ENCODE measurements around the gene KCNIP1. TPM values are rescaled to one million over a fixed set of nuclear protein-coding genes. Genes with fewer than 3 reads are reported as not detected.
"Not testable (repeated sequence)": the region's sequence is repeated elsewhere in the genome, so short reads cannot be mapped to it uniquely, and the experiment has no call there.

KCNIP1 gene
- polyA plus RNA-seq, 2 donors, result 0.04 TPM; not detected in 1

GRCh38 chr5:170538696-170539586 lies 35.1 kb downstream of the KCNIP1 start:
- WGBS, 2 donors, result 77% methylated on average over 6 of the region's 6 CpGs
- Histone ChIP-seq H3K4me1 (ENCODE audit: control insufficient read depth in 2 of 2, insufficient read depth in 2 of 2, low read length in 1 of 2) (no peaks in the 10 kb centered on the region), H3K27ac (ENCODE audit: low read depth in 2 of 2, low read length in 1 of 2) (no peak overlapping the region)

DNA sequence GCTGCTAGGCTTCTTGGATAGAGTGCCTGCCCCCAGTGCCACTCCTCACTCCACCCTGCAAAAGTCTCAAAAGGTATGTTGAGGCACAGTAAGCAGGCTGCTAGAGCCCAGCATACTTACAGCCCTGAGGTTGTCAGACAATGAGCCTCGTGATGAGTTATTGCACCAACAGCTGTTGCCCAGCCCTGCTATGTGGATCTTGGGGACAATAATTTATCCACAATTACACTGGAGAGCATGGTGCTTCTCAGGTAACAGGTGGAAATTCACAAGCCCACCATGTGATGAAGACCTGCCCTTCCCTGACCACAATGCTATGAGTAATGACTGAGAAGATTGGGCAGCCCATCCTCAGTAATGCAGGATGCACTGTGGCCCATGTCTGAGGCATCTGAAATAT lies 36.5 kb downstream of the KCNIP1 start:
- Histone ChIP-seq H3K27ac (ENCODE audit: low read depth in 2 of 2, low read length in 1 of 2) (no peak overlapping the region), H3K36me3 (ENCODE audit: control insufficient read depth in 2 of 2, insufficient read depth in 2 of 2, low read length in 1 of 2) (no peaks in the 10 kb centered on the region), H3K9me3 (ENCODE audit: control insufficient read depth in 2 of 2, insufficient read depth in 1 of 2, low read depth in 1 of 2, low read length in 1 of 2) (no peaks in the 10 kb centered on the region), H3K4me3 (ENCODE audit: low read depth in 1 of 2, low read length in 2 of 2) (no peak overlapping the region), H3K4me1 (ENCODE audit: control insufficient read depth in 2 of 2, insufficient read depth in 2 of 2, low read length in 1 of 2) (no peaks in the 10 kb centered on the region), H3K27me3 (ENCODE audit: control insufficient read depth in 1 of 2, insufficient read depth in 2 of 2, low read length in 2 of 2) (no peaks in the 10 kb centered on the region)
- WGBS, 2 donors, result 70 to 91% methylated on average over 1 of the region's 1 CpG

More at GRCh38 chr5:170538696-170539586, 35.1 kb downstream of the KCNIP1 start:
- H3K4me3 ChIP-seq (ENCODE audit: low read depth in 1 of 2, low read length in 2 of 2), result no peak overlapping the region
- H3K9me3 ChIP-seq (ENCODE audit: control insufficient read depth in 2 of 2, insufficient read depth in 1 of 2, low read depth in 1 of 2, low read length in 1 of 2), result no peaks in the 10 kb centered on the region
- H3K36me3 ChIP-seq (ENCODE audit: control insufficient read depth in 2 of 2, insufficient read depth in 2 of 2, low read length in 1 of 2), result no peaks in the 10 kb centered on the region
- H3K27me3 ChIP-seq (ENCODE audit: control insufficient read depth in 1 of 2, insufficient read depth in 2 of 2, low read length in 2 of 2), result no peaks in the 10 kb centered on the region

GRCh38 chr5:170541146-170541769 lies 37.4 kb downstream of the KCNIP1 start:
- Histone ChIP-seq H3K4me1 (ENCODE audit: control insufficient read depth in 2 of 2, insufficient read depth in 2 of 2, low read length in 1 of 2) (no peaks in the 10 kb centered on the region), H3K4me3 (ENCODE audit: low read depth in 1 of 2, low read length in 2 of 2) (no peak overlapping the region), H3K9me3 (ENCODE audit: control insufficient read depth in 2 of 2, insufficient read depth in 1 of 2, low read depth in 1 of 2, low read length in 1 of 2) (no peaks in the 10 kb centered on the region), H3K36me3 (ENCODE audit: control insufficient read depth in 2 of 2, insufficient read depth in 2 of 2, low read length in 1 of 2) (no peaks in the 10 kb centered on the region), H3K27me3 (ENCODE audit: control insufficient read depth in 1 of 2, insufficient read depth in 2 of 2, low read length in 2 of 2) (no peaks in the 10 kb centered on the region), H3K27ac (ENCODE audit: low read depth in 2 of 2, low read length in 1 of 2) (no peak overlapping the region)
- 89 to 90% methylated on average over 1 of the region's 1 CpG for WGBS, 2 donors

GRCh38 chr5:170542691-170543293 lies 39.0 kb downstream of the KCNIP1 start:
- H3K27ac ChIP-seq (ENCODE audit: low read depth in 2 of 2, low read length in 1 of 2), result no peak overlapping the region
- H3K4me1 ChIP-seq (ENCODE audit: control insufficient read depth in 2 of 2, insufficient read depth in 2 of 2, low read length in 1 of 2), result no peaks in the 10 kb centered on the region
- 78 to 83% methylated on average over 8 of the region's 8 CpGs for WGBS, 2 donors
- H3K36me3 ChIP-seq (ENCODE audit: control insufficient read depth in 2 of 2, insufficient read depth in 2 of 2, low read length in 1 of 2), result no peaks in the 10 kb centered on the region
- no peaks in the 10 kb centered on the region for H3K9me3 ChIP-seq (ENCODE audit: control insufficient read depth in 2 of 2, insufficient read depth in 1 of 2, low read depth in 1 of 2, low read length in 1 of 2)
- H3K4me3 ChIP-seq (ENCODE audit: low read depth in 1 of 2, low read length in 2 of 2), result no peak overlapping the region
- H3K27me3 ChIP-seq (ENCODE audit: control insufficient read depth in 1 of 2, insufficient read depth in 2 of 2, low read length in 2 of 2), result no peaks in the 10 kb centered on the region

DNA sequence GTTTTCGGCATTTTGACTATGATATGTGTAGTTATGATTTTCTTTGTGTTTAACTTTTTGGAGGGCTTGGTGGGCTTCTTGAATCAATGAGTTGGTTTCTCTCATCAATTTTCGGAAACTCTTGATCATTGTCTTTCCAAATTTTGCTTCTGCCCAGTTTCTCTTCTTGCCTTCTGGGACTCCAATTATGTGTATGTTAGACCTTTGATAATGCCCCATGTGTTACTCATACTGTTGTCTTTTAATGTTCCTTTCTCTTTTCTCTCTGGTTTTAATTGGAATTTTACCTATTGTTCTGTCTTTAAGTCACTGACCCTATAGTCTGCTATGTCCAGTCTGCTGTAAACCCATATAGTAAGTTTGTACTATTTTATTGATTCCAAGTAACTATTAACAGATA lies 41.5 kb downstream of the KCNIP1 start:
- no peak overlapping the region for H3K27ac ChIP-seq (ENCODE audit: low read depth in 2 of 2, low read length in 1 of 2)
- H3K9me3 ChIP-seq (ENCODE audit: control insufficient read depth in 2 of 2, insufficient read depth in 1 of 2, low read depth in 1 of 2, low read length in 1 of 2), result no peaks in the 10 kb centered on the region
- H3K27me3 ChIP-seq (ENCODE audit: control insufficient read depth in 1 of 2, insufficient read depth in 2 of 2, low read length in 2 of 2), result no peaks in the 10 kb centered on the region
- H3K4me3 ChIP-seq (ENCODE audit: low read depth in 1 of 2, low read length in 2 of 2), result no peak overlapping the region
- 93 to 95% methylated on average over 2 of the region's 2 CpGs for WGBS, 2 donors
- H3K4me1 ChIP-seq (ENCODE audit: control insufficient read depth in 2 of 2, insufficient read depth in 2 of 2, low read length in 1 of 2), result no peaks in the 10 kb centered on the region
- no peaks in the 10 kb centered on the region for H3K36me3 ChIP-seq (ENCODE audit: control insufficient read depth in 2 of 2, insufficient read depth in 2 of 2, low read length in 1 of 2)

- H3K4me3 ChIP-seq (ENCODE audit: low read depth in 1 of 2, low read length in 2 of 2), result no peak overlapping the region
- WGBS, 2 donors, result 35 to 48% methylated on average over 1 of the region's 1 CpG
- no peaks in the 10 kb centered on the region for H3K36me3 ChIP-seq (ENCODE audit: control insufficient read depth in 2 of 2, insufficient read depth in 2 of 2, low read length in 1 of 2)
- no peaks in the 10 kb centered on the region for H3K9me3 ChIP-seq (ENCODE audit: control insufficient read depth in 2 of 2, insufficient read depth in 1 of 2, low read depth in 1 of 2, low read length in 1 of 2)
- no peaks in the 10 kb centered on the region for H3K4me1 ChIP-seq (ENCODE audit: control insufficient read depth in 2 of 2, insufficient read depth in 2 of 2, low read length in 1 of 2)
- no peak overlapping the region for H3K27ac ChIP-seq (ENCODE audit: low read depth in 2 of 2, low read length in 1 of 2)
- H3K27me3 ChIP-seq (ENCODE audit: control insufficient read depth in 1 of 2, insufficient read depth in 2 of 2, low read length in 2 of 2), result no peaks in the 10 kb centered on the region
Measured at GRCh38 chr5:170545811-170546210, 42.0 kb downstream of the KCNIP1 start.

- 60% methylated on average over 4 of the region's 4 CpGs for WGBS, 2 donors
Measured at GRCh38 chr5:170546282-170546681, 42.5 kb downstream of the KCNIP1 start.

DNA sequence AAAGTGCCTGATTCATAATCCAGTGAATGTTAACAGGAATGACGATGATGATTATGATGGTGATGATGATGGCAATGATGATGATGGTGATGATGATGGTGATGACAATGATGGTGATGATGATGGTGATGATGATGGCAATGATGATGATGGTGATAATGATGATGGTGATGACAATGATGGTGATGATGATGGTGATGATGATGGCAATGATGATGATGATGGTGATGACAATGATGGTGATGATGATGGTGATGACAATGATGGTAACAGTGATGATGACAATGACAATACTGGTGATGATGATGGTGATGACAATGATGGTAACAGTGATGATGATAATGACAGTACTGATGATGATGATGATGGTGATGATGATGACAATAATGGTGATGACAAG lies 46.6 kb downstream of the KCNIP1 start:
- not testable (repeated sequence) for H3K4me1 ChIP-seq (ENCODE audit: control insufficient read depth in 2 of 2, insufficient read depth in 2 of 2, low read length in 1 of 2); H3K9me3 ChIP-seq (ENCODE audit: control insufficient read depth in 2 of 2, insufficient read depth in 1 of 2, low read depth in 1 of 2, low read length in 1 of 2); H3K36me3 ChIP-seq (ENCODE audit: control insufficient read depth in 2 of 2, insufficient read depth in 2 of 2, low read length in 1 of 2); H3K4me3 ChIP-seq (ENCODE audit: low read depth in 1 of 2, low read length in 2 of 2); H3K27ac ChIP-seq (ENCODE audit: low read depth in 2 of 2, low read length in 1 of 2); H3K27me3 ChIP-seq (ENCODE audit: control insufficient read depth in 1 of 2, insufficient read depth in 2 of 2, low read length in 2 of 2)
- 85 to 86% methylated on average over 1 of the region's 1 CpG for WGBS, 2 donors

More at GRCh38 chr5:170546282-170546681, 42.5 kb downstream of the KCNIP1 start:
- no peaks in the 10 kb centered on the region for H3K27me3 ChIP-seq (ENCODE audit: control insufficient read depth in 1 of 2, insufficient read depth in 2 of 2, low read length in 2 of 2)
- H3K9me3 ChIP-seq (ENCODE audit: control insufficient read depth in 2 of 2, insufficient read depth in 1 of 2, low read depth in 1 of 2, low read length in 1 of 2), result no peaks in the 10 kb centered on the region
- no peak overlapping the region for H3K4me3 ChIP-seq (ENCODE audit: low read depth in 1 of 2, low read length in 2 of 2)
- no peak overlapping the region for H3K27ac ChIP-seq (ENCODE audit: low read depth in 2 of 2, low read length in 1 of 2)
- no peaks in the 10 kb centered on the region for H3K36me3 ChIP-seq (ENCODE audit: control insufficient read depth in 2 of 2, insufficient read depth in 2 of 2, low read length in 1 of 2)
- H3K4me1 ChIP-seq (ENCODE audit: control insufficient read depth in 2 of 2, insufficient read depth in 2 of 2, low read length in 1 of 2), result no peaks in the 10 kb centered on the region

GRCh38 chr5:170551076-170551475 lies 47.3 kb downstream of the KCNIP1 start:
- H3K4me1 ChIP-seq (ENCODE audit: control insufficient read depth in 2 of 2, insufficient read depth in 2 of 2, low read length in 1 of 2), result peaks cover 0 to 4% of the 10 kb centered on the region in 2 donors
- H3K36me3 ChIP-seq (ENCODE audit: control insufficient read depth in 2 of 2, insufficient read depth in 2 of 2, low read length in 1 of 2), result no peaks in the 10 kb centered on the region

More at GRCh38 chr5:170551076-170551475, 47.3 kb downstream of the KCNIP1 start:
- Histone ChIP-seq H3K27ac (ENCODE audit: low read depth in 2 of 2, low read length in 1 of 2) (no peak overlapping the region), H3K9me3 (ENCODE audit: control insufficient read depth in 2 of 2, insufficient read depth in 1 of 2, low read depth in 1 of 2, low read length in 1 of 2) (no peaks in the 10 kb centered on the region), H3K4me3 (ENCODE audit: low read depth in 1 of 2, low read length in 2 of 2) (no peak overlapping the region), H3K27me3 (ENCODE audit: control insufficient read depth in 1 of 2, insufficient read depth in 2 of 2, low read length in 2 of 2) (no peaks in the 10 kb centered on the region)
- 71 to 78% methylated on average over 4 of the region's 4 CpGs for WGBS, 2 donors
